HepG2 (cell line): ENCODE results near the gene OSBPL3. TPM values are rescaled to one million over a fixed set of nuclear protein-coding genes. Genes with fewer than 3 reads are reported as not detected.

Experiments
- ATAC-seq: fragments of 200-7000 bp; cut with Tn5 transposase; 3 replicates; pipeline ENCODE4 v1.9.1; 2020; ENCODE audit warnings: mild to moderate bottlenecking, moderate library complexity
- BruUV-seq: library from RNA; stranded (reverse); fragments of 400-500 nt; replicated peaks from 2 replicates; lab custom pipeline; 2021; lab: Mats Ljungman, UMichigan
- CTCF ChIA-PET: fragments of 300-600 bp; formaldehyde crosslinking; extraction: SDS; loops from one replicate; lab custom pipeline; 2021; ENCODE audit warnings: low total read pairs, inconsistent platforms, low intra/inter-chr PET ratio; lab: Yijun Ruan, JAX
- POLR2A ChIA-PET: fragments of 350-600 bp; sonication (Branson Sonifier 250); formaldehyde crosslinking; loops from one replicate; lab custom pipeline; 2020; ENCODE audit warnings: antibody characterized with exemption, inconsistent platforms; lab: Yijun Ruan, JAX
- DNase-seq: peaks from one replicate; pipeline ENCODE4 v3.0.0-alpha.2; 2015; ENCODE audit warnings: low spot score
- FAIRE-seq: peaks from 3 replicates; lab custom pipeline; 2011; peaks lifted over from hg19 to GRCh38; lab: Jason Lieb, UNC
- H2AFZ ChIP-seq: one replicate; pipeline ENCODE4 v1.6.1; 2011; ENCODE audit warnings: low read length, inconsistent platforms
- H3K27ac ChIP-seq: fragments of 300-600 bp; 3 replicates; pipeline ENCODE4 v1.8.0; 2011; ENCODE audit warnings: mixed run types, mild to moderate bottlenecking, mixed read lengths, low read length, inconsistent platforms; ENCODE audit not compliant: insufficient read depth; ENCODE audit errors: extremely low read length
- H3K27me3 ChIP-seq, 2 experiments: fragments of 200-600 bp in 1 of 2; 2 replicates in 1 of 2; 3 replicates in 1 of 2; pipeline versions ENCODE4 v1.6.0 to v1.8.0; 2011; ENCODE audit warnings: low read length in 2 of 2, mild to moderate bottlenecking in 2 of 2, moderate library complexity in 2 of 2, inconsistent platforms in 1 of 2; ENCODE audit not compliant: insufficient read depth in 2 of 2, control insufficient read depth in 1 of 2
- H3K36me3 ChIP-seq, 2 experiments: fragments of 200-600 bp in 1 of 2; replicated peaks in 1 of 2; 2 replicates in 1 of 2; 3 replicates in 1 of 2; pipeline versions ENCODE4 v1.5.1 to v1.8.0; 2011; ENCODE audit warnings: low read length in 2 of 2, inconsistent platforms in 1 of 2; ENCODE audit not compliant: insufficient read depth in 2 of 2, control insufficient read depth in 1 of 2
- H3K4me1 ChIP-seq: 2 replicates; pipeline ENCODE4 v1.5.1; 2012; ENCODE audit warnings: low read length, inconsistent platforms; ENCODE audit not compliant: insufficient read depth
- H3K4me2 ChIP-seq: 2 replicates; pipeline ENCODE4 v1.6.0; 2011; ENCODE audit warnings: low read depth, low read length, inconsistent platforms
- H3K4me3 ChIP-seq, 3 experiments: fragments of 200-600 bp in 1 of 3; sonication (generic), shearing (Covaris generic) in 1 of 3; replicated peaks in 1 of 3; 2 replicates each; pipeline ENCODE4 v1.5.1; 2011 to 2016; ENCODE audit warnings: low read length in 3 of 3, inconsistent platforms in 2 of 3, low read depth in 2 of 3, mild to moderate bottlenecking in 2 of 3, control low read depth in 1 of 3, mixed read lengths in 1 of 3; ENCODE audit not compliant: insufficient read depth in 1 of 3
- H3K79me2 ChIP-seq: one replicate; pipeline ENCODE4 v1.6.1; 2011; ENCODE audit warnings: low read length, inconsistent platforms; ENCODE audit not compliant: insufficient read depth
- H3K9ac ChIP-seq: 2 replicates; pipeline ENCODE4 v1.6.0; 2011; ENCODE audit warnings: mild to moderate bottlenecking, low read depth, low read length, inconsistent platforms; ENCODE audit not compliant: insufficient read depth
- H3K9me3 ChIP-seq: 2 replicates; pipeline ENCODE4 v1.5.1; 2012; ENCODE audit warnings: mild to moderate bottlenecking, low read length
- H4K20me1 ChIP-seq: 2 replicates; pipeline ENCODE4 v1.6.0; 2011; ENCODE audit warnings: inconsistent platforms, mild to moderate bottlenecking, low read length, moderate library complexity; ENCODE audit not compliant: insufficient read depth
- BATF2 ChIP-seq: sonication (generic); formaldehyde crosslinking; IDR thresholded peaks from 2 replicates; pipeline ENCODE4 v1.8.0; 2022; ENCODE audit warnings: mild to moderate bottlenecking, missing genetic modification reagents, moderate library complexity
- CREB1 ChIP-seq, 2 experiments: fragments of 450-650 bp in 1 of 2; IDR thresholded peaks; 2 replicates each; pipeline ENCODE4 v1.6.1; 2016 to 2017; ENCODE audit warnings: control low read depth in 1 of 2, mild to moderate bottlenecking in 1 of 2, missing compliant biosample characterization in 1 of 2, missing genetic modification characterization in 1 of 2
- DNMT3B ChIP-seq: conservative IDR thresholded peaks from 2 replicates; pipeline ENCODE4 v1.6.1; 2016; ENCODE audit warnings: missing biosample characterization, control low read depth
- GATAD1 ChIP-seq: IDR thresholded peaks from 2 replicates; pipeline ENCODE4 v1.6.1; 2016; ENCODE audit warnings: missing genetic modification reagents, missing compliant biosample characterization
- JARID2 ChIP-seq: sonication (generic); formaldehyde crosslinking; IDR thresholded peaks from 2 replicates; pipeline ENCODE4 v1.8.1; 2023; ENCODE audit warnings: missing genetic modification reagents, inconsistent platforms; ENCODE audit not compliant: insufficient replicate concordance
- REL ChIP-seq: sonication (generic); formaldehyde crosslinking; conservative IDR thresholded peaks from 2 replicates; pipeline ENCODE4 v1.8.0; 2022; ENCODE audit warnings: mild to moderate bottlenecking, missing genetic modification reagents, moderate library complexity
- SIX4 ChIP-seq: sonication (generic); formaldehyde crosslinking; IDR thresholded peaks from 2 replicates; pipeline ENCODE4 v1.4.0; 2020; ENCODE audit warnings: missing genetic modification reagents
- SNAPC2 ChIP-seq: sonication (generic); formaldehyde crosslinking; IDR thresholded peaks from 2 replicates; pipeline ENCODE4 v1.8.1; 2022; ENCODE audit warnings: mild to moderate bottlenecking, missing genetic modification reagents
- SP140L ChIP-seq: sonication (generic); formaldehyde crosslinking; IDR thresholded peaks from 2 replicates; pipeline ENCODE4 v1.4.0; 2020; ENCODE audit warnings: missing genetic modification reagents, borderline replicate concordance
- STAG1 ChIP-seq: sonication (generic); formaldehyde crosslinking; IDR thresholded peaks from 2 replicates; pipeline ENCODE4 v1.4.0; 2020; ENCODE audit warnings: missing genetic modification reagents
- STAT5B ChIP-seq: sonication (generic); formaldehyde crosslinking; IDR thresholded peaks from 2 replicates; pipeline ENCODE4 v1.4.0; 2020; ENCODE audit warnings: missing genetic modification reagents
- TAF1 ChIP-seq: sonication (generic); formaldehyde crosslinking; IDR thresholded peaks from 2 replicates; pipeline ENCODE4 v1.4.0; 2020; ENCODE audit warnings: missing genetic modification reagents
- THAP11 ChIP-seq: IDR thresholded peaks from 2 replicates; pipeline ENCODE4 v1.6.1; 2016; ENCODE audit warnings: missing biosample characterization, missing genetic modification reagents
- THYN1 ChIP-seq: sonication (generic); formaldehyde crosslinking; IDR thresholded peaks from 2 replicates; pipeline ENCODE4 v1.8.1; 2023; ENCODE audit warnings: low read depth, mild to moderate bottlenecking, moderate library complexity, missing genetic modification reagents, borderline replicate concordance
- XBP1 ChIP-seq: sonication (generic); formaldehyde crosslinking; IDR thresholded peaks from 2 replicates; pipeline ENCODE4 v1.5.0; 2020; ENCODE audit warnings: missing genetic modification reagents
- XRCC5 ChIP-seq: fragments of 200-400 bp; formaldehyde crosslinking; optimal IDR thresholded peaks from 2 replicates; pipeline ENCODE3; 2017; ENCODE audit warnings: mild to moderate bottlenecking, low read length
- ZNF24 ChIP-seq: fragments of 450-650 bp; IDR thresholded peaks from 2 replicates; pipeline ENCODE4 v1.6.1; 2017; ENCODE audit warnings: antibody characterized with exemption, mild to moderate bottlenecking
- ZNF274 ChIP-seq: sonication (generic); formaldehyde crosslinking; IDR thresholded peaks from 2 replicates; pipeline ENCODE4 v1.5.1; 2020; ENCODE audit warnings: mild to moderate bottlenecking, missing genetic modification reagents
- ZSCAN29 ChIP-seq: sonication (generic); formaldehyde crosslinking; conservative IDR thresholded peaks from 2 replicates; pipeline ENCODE4 v1.4.0; 2020; ENCODE audit warnings: mild to moderate bottlenecking, missing genetic modification reagents
- WGBS: methylation state at CpG from one replicate; pipeline ENCODE4 v1.1.6; 2017; ENCODE audit warnings: low lambda C conversion rate; 5-methylcytosine and 5-hydroxymethylcytosine counted together
- in situ Hi-C: cut with HindIII; loops from 2 replicates; pipeline ENCODE4 v1.10.0; 2017; ENCODE audit warnings: low pct_unique_long_range_greater_than_20kb; ENCODE audit not compliant: extremely low pct_ligation_motif_present
- intact Hi-C: fragments of 100-400 bp; cut with micrococcal nuclease; formaldehyde crosslinking; loops from one replicate; pipeline ENCODE4 v1.10.0; 2022; ENCODE audit not compliant: unreplicated experiment
- polyA plus RNA-seq, 8 experiments: library from polyadenylated mRNA; depleted of rRNA in 3 of 8; stranded (reverse) in 7 of 8; unstranded in 1 of 8; fragments of >200 nt; fragmentation: Illumina TruSeq in 4 of 8; extraction: Trizol in 4 of 8; gene quantifications; 2 replicates each; pipeline versions ENCODE4 v1.2.1 to v1.2.3, GENCODE V29; 2011 to 2016; ENCODE audit warnings: low read depth in 4 of 8, missing spikeins in 1 of 8, mixed read lengths in 1 of 8; ENCODE audit not compliant: insufficient read depth in 1 of 8
- total RNA-seq, 5 experiments: library from RNA; depleted of rRNA; stranded (reverse); fragments of >200 nt; fragmentation: Illumina TruSeq; extraction: Trizol; gene quantifications; 2 replicates each; pipeline ENCODE4 v1.2.3, GENCODE V29; 2016; ENCODE audit warnings: low read depth in 1 of 5

The OSBPL3 gene
- total and polyA plus RNA-seq, 2 of the 13 experiments (the other 11 are each of a cell fraction or from before 2014, with no cell fraction given), result 8.8 to 28.9 TPM

GRCh38 chr7:24888653-24889052 is 91.3 kb downstream of the OSBPL3 start:
- Histone ChIP-seq H3K4me3 (no peak overlapping the region), H3K4me1 (no peaks in the 10 kb centered on the region), H3K4me2 (no peak overlapping the region), H3K27me3 (no peaks in the 10 kb centered on the region), H3K9ac (no peak overlapping the region), H3K27ac (no peak overlapping the region), H4K20me1 (no peaks in the 10 kb centered on the region), H3K36me3 (peaks cover 5 to 9% of the 10 kb centered on the region in 2 experiments), H2AFZ (no peak overlapping the region), H3K9me3 (no peaks in the 10 kb centered on the region), H3K79me2 (peaks cover 2% of the 10 kb centered on the region)
- intact Hi-C loops, result no loop called here
- no TSS peak for BruUV-seq
- CTCF ChIA-PET, result no interaction called here
- no peak for ATAC-seq
- no peak for FAIRE-seq
- POLR2A ChIA-PET, result no interaction called here
- no peak for DNase-seq
- in situ Hi-C loops, result no loop called here
- TF ChIP-seq THYN1 (no peak), THAP11 (no peak), STAT5B (CRISPR knock-in tag) (no peak), DNMT3B (CRISPR knock-in tag) (no peak), XRCC5 (no peak), TAF1 (CRISPR knock-in tag) (no peak), ZSCAN29 (CRISPR knock-in tag) (no peak), BATF2 (no peak), REL (no peak), XBP1 (no peak)
- TF ChIP-seq, all 625 proteins: peak for 0

GRCh38 chr7:24885716-24886115 is 94.3 kb downstream of the OSBPL3 start:
- POLR2A ChIA-PET, result interaction anchor here (1.9 kb wide), 1 partner anchor 239 kb away, joined by 5 read pairs; the partner anchor contains the start of gene CYCS
- intact Hi-C loops, result no loop called here
- Histone ChIP-seq H3K79me2 (no peaks in the 10 kb centered on the region), H2AFZ (no peak overlapping the region), H3K27ac (no peak overlapping the region), H3K9ac (no peak overlapping the region), H3K4me1 (no peaks in the 10 kb centered on the region), H3K36me3 (peaks cover 4 to 9% of the 10 kb centered on the region in 2 experiments), H3K4me2 (no peak overlapping the region), H3K9me3 (no peaks in the 10 kb centered on the region), H3K27me3 (no peaks in the 10 kb centered on the region), H3K4me3 (no peak overlapping the region), H4K20me1 (no peaks in the 10 kb centered on the region)
- WGBS, result 100% methylated on average over 1 of the region's 1 CpG
- in situ Hi-C loops, result no loop called here
- no peak for ATAC-seq
- FAIRE-seq, result no peak
- no peak for DNase-seq
- no peak for TF ChIP-seq STAG1 (CRISPR knock-in tag)
- TF ChIP-seq GATAD1, result no peak
- no peak for TF ChIP-seq SNAPC2 (CRISPR knock-in tag)
- TF ChIP-seq ZNF24, result no peak
- TF ChIP-seq SP140L (CRISPR knock-in tag), result no peak
- TF ChIP-seq ZNF274, result no peak
- no peak for TF ChIP-seq JARID2 (CRISPR knock-in tag)
- no peak for TF ChIP-seq SIX4 (CRISPR knock-in tag)
- no peak for TF ChIP-seq CREB1 (IDR thresholded peaks at IDR 0.05)
- TF ChIP-seq CREB1 (CRISPR knock-in tag; IDR thresholded peaks at IDR 0.05), result no peak
- CTCF ChIA-PET, result no interaction called here
- BruUV-seq, result no TSS peak
